AG09319 (cell line): ENCODE data around the gene ZNF341.

Experiments
- DNase-seq: peaks from one replicate; pipeline ENCODE4 v3.0.0-alpha.2; 2010; ENCODE audit warnings: low read depth; ENCODE audit errors: extremely low read depth
- CTCF ChIP-seq: IDR thresholded peaks from 2 replicates; pipeline ENCODE4 v1.5.1; 2011; ENCODE audit warnings: low read depth, mild to moderate bottlenecking, inconsistent platforms, low read length, moderate library complexity

Gene ZNF341

GRCh38 chr20:33716498-33716897 lies 15.3 kb upstream of the ZNF341 start:
- TF ChIP-seq CTCF: no peak
- DNase-seq: no peak

- TF ChIP-seq CTCF: no peak
- DNase-seq: no peak
Observed at GRCh38 chr20:33719277-33719988, 12.4 kb upstream of the ZNF341 start.

GRCh38 chr20:33719989-33720709 lies 11.6 kb upstream of the ZNF341 start, which contains the start of gene PXMP4:
PXMP4 (minus strand) TSS chr20:33720310; CDS start chr20:33720207, 103 bp downstream.
- peak; percentile 95 for DNase-seq
- no peak for TF ChIP-seq CTCF

- DNase-seq: no peak
Observed at GRCh38 chr20:33721391-33722140, 10.2 kb upstream of the ZNF341 start.

GRCh38 chr20:33724439-33725094 lies 7.2 kb upstream of the ZNF341 start:
- no peak for TF ChIP-seq CTCF
- no peak for DNase-seq

More at GRCh38 chr20:33721391-33722140, 10.2 kb upstream of the ZNF341 start:
- no peak for TF ChIP-seq CTCF

GRCh38 chr20:33725607-33726264 lies 6.1 kb upstream of the ZNF341 start:
- no peak for TF ChIP-seq CTCF
- no peak for DNase-seq
